HCT116 (cell line): Measurements from ENCODE around the gene SSTR5. TPM values are rescaled to one million over a fixed set of nuclear protein-coding genes. Genes with fewer than 3 reads are reported as not detected.

Source experiments
- ATAC-seq: fragments of 200-7000 bp; cut with Tn5 transposase; 2 replicates; pipeline ENCODE4 v1.9.1; 2020; ENCODE audit warnings: mild to moderate bottlenecking, moderate library complexity
- BruUV-seq: library from RNA; stranded (reverse); fragments of 400-500 nt; replicated peaks from 2 replicates; lab custom pipeline; 2021; lab: Mats Ljungman, UMichigan
- CTCF ChIA-PET: fragments of 300-600 bp; sonication (Branson Sonifier 250); formaldehyde crosslinking; loops from one replicate; lab custom pipeline; 2021; ENCODE audit warnings: antibody characterized with exemption; lab: Charles Lee
- POLR2A ChIA-PET: fragments of 300-600, 350-600 bp; sonication (Branson Sonifier 250); formaldehyde crosslinking; loops from one replicate; lab custom pipeline; 2021; ENCODE audit warnings: antibody characterized with exemption; lab: Charles Lee
- RAD21 ChIA-PET, 2 experiments: fragments of 300-600 bp; sonication (Branson Sonifier 250); formaldehyde crosslinking; loops; one replicate each; lab custom pipeline; 2023; ENCODE audit warnings: low total read pairs in 2 of 2; ENCODE audit not compliant: uncharacterized antibody in 2 of 2, unreplicated experiment in 2 of 2, low non-redundant PET in 1 of 2; lab: Charles Lee
- DNase-seq: peaks from one replicate; pipeline ENCODE4 v3.0.0-alpha.2; 2010; ENCODE audit warnings: low read depth, low spot score
- H2AFZ ChIP-seq: fragments of 200-600 bp; shearing (Covaris generic), sonication (generic); 2 replicates; pipeline ENCODE4 v1.6.1; 2017; ENCODE audit warnings: low read depth, mixed run types, mixed read lengths, antibody characterized with exemption, low read length; ENCODE audit not compliant: poor library complexity, severe bottlenecking
- H3K27ac ChIP-seq: 2 replicates; pipeline ENCODE4 v1.5.1; 2012; ENCODE audit warnings: low read depth, low read length
- H3K27me3 ChIP-seq: fragments of 200-600 bp; sonication (generic); 2 replicates; pipeline ENCODE4 v1.6.1; 2016; ENCODE audit warnings: mixed run types, low read length, mixed read lengths; ENCODE audit not compliant: insufficient read depth
- H3K36me3 ChIP-seq, 2 experiments: fragments of 200-500 bp in 1 of 2; fragments of 200-600 bp in 1 of 2; sonication (Bioruptor generic) in 1 of 2; sonication (generic) in 1 of 2; 2 replicates each; pipeline versions ENCODE4 v1.5.1 to v1.6.1; 2014 to 2016; ENCODE audit warnings: low read length in 2 of 2, inconsistent platforms in 1 of 2, mixed read lengths in 1 of 2, mixed run types in 1 of 2; ENCODE audit not compliant: insufficient read depth in 2 of 2, control insufficient read depth in 1 of 2
- H3K4me1 ChIP-seq, 2 experiments: fragments of 200-600 bp in 1 of 2; sonication (generic) in 1 of 2; 2 replicates each; pipeline versions ENCODE4 v1.5.1 to v1.6.1; 2012 to 2017; ENCODE audit warnings: low read length in 2 of 2, inconsistent platforms in 1 of 2, mild to moderate bottlenecking in 1 of 2, mixed read lengths in 1 of 2, mixed run types in 1 of 2, moderate library complexity in 1 of 2; ENCODE audit not compliant: insufficient read depth in 2 of 2, control insufficient read depth in 1 of 2
- H3K4me2 ChIP-seq: fragments of 200-600 bp; sonication (generic); 2 replicates; pipeline ENCODE4 v1.6.1; 2017; ENCODE audit warnings: mixed run types, low read length, mixed read lengths
- H3K4me3 ChIP-seq, 2 experiments: fragments of 200-600 bp in 1 of 2; sonication (generic) in 1 of 2; replicated peaks in 1 of 2; 2 replicates each; pipeline ENCODE4 v1.5.1; 2011 to 2016; ENCODE audit warnings: low read length in 2 of 2, control low read depth in 1 of 2, low read depth in 1 of 2, mild to moderate bottlenecking in 1 of 2, mixed read lengths in 1 of 2, mixed run types in 1 of 2
- H3K79me2 ChIP-seq: fragments of 200-600 bp; sonication (generic); 2 replicates; pipeline ENCODE4 v1.6.1; 2017; ENCODE audit warnings: mild to moderate bottlenecking, mixed run types, low read length, moderate library complexity, mixed read lengths; ENCODE audit not compliant: insufficient read depth
- H3K9ac ChIP-seq: fragments of 200-600 bp; sonication (generic); 2 replicates; pipeline ENCODE4 v1.6.1; 2016; ENCODE audit warnings: low read length, mixed read lengths
- H3K9me2 ChIP-seq: fragments of 200-600 bp; sonication (generic), shearing (Covaris generic); 2 replicates; pipeline ENCODE4 v1.6.1; 2017; ENCODE audit warnings: mixed run types, mild to moderate bottlenecking, moderate library complexity; ENCODE audit not compliant: insufficient read depth
- H3K9me3 ChIP-seq, 2 experiments: fragments of 200-500 bp in 1 of 2; fragments of 200-600 bp in 1 of 2; sonication (Bioruptor generic) in 1 of 2; sonication (generic) in 1 of 2; 2 replicates each; pipeline ENCODE4 v1.6.1; 2014 to 2017; ENCODE audit warnings: low read length in 2 of 2, mixed read lengths in 2 of 2, inconsistent platforms in 1 of 2, low read depth in 1 of 2, mild to moderate bottlenecking in 1 of 2, mixed run types in 1 of 2, moderate library complexity in 1 of 2; ENCODE audit not compliant: control insufficient read depth in 1 of 2, insufficient read depth in 1 of 2
- H4K20me1 ChIP-seq: fragments of 200-600 bp; sonication (generic), shearing (Covaris generic); 2 replicates; pipeline ENCODE4 v1.6.1; 2017; ENCODE audit warnings: mixed run types, mild to moderate bottlenecking, moderate library complexity; ENCODE audit not compliant: insufficient read depth
- ATF3 ChIP-seq: IDR thresholded peaks from 2 replicates; pipeline ENCODE4 v1.6.1; 2012
- JUND ChIP-seq: IDR thresholded peaks from 2 replicates; pipeline ENCODE4 v1.6.1; 2012
- POLR2A ChIP-seq: IDR thresholded peaks from 2 replicates; pipeline ENCODE4 v1.7.0; 2011; ENCODE audit warnings: borderline replicate concordance; ENCODE audit not compliant: insufficient read depth, insufficient read length; ENCODE audit errors: extremely low read depth
- SIN3A ChIP-seq: IDR thresholded peaks from 2 replicates; pipeline ENCODE4 v1.6.1; 2012; ENCODE audit warnings: low read depth
- SP1 ChIP-seq: IDR thresholded peaks from 2 replicates; pipeline ENCODE4 v1.6.1; 2012; ENCODE audit warnings: low read depth
- ZBTB33 ChIP-seq: IDR thresholded peaks from 2 replicates; pipeline ENCODE4 v1.6.1; 2011; ENCODE audit warnings: mild to moderate bottlenecking, low read length, moderate library complexity; ENCODE audit not compliant: insufficient replicate concordance; ENCODE audit errors: extremely low read depth
- ZFX ChIP-seq: fragments of 450-650 bp; IDR thresholded peaks from 2 replicates; pipeline ENCODE4 v1.6.1; 2017
- ZNF274 ChIP-seq: fragments of 200-500 bp; sonication (Bioruptor generic); IDR thresholded peaks from 2 replicates; pipeline ENCODE4 v1.6.1; 2014; ENCODE audit warnings: mild to moderate bottlenecking, low read depth, low read length, inconsistent platforms
- intact Hi-C: fragments of 100-400 bp; cut with micrococcal nuclease; formaldehyde crosslinking; loops from 2 replicates; pipeline ENCODE4 v1.10.0; 2022
- total RNA-seq: library from RNA; stranded (reverse); gene quantifications from one replicate; pipeline ENCODE4 v1.2.1, GENCODE V29; 2021; ENCODE audit not compliant: unreplicated experiment

Gene SSTR5
- total RNA-seq, 1 experiment from 2014 or later: 7.2 TPM

GRCh38 chr16:1065469-1066128 is 6.9 kb upstream of the SSTR5 start:
- Histone ChIP-seq H3K4me2 (no peak overlapping the region), H4K20me1 (no peaks in the 10 kb centered on the region), H2AFZ (no peak overlapping the region), H3K9me3 (no peaks in the 10 kb centered on the region), H3K36me3 (no peaks in the 10 kb centered on the region), H3K9ac (no peak overlapping the region), H3K79me2 (no peaks in the 10 kb centered on the region), H3K4me3 (no peak overlapping the region), H3K9me2 (no peaks in the 10 kb centered on the region), H3K27me3 (no peaks in the 10 kb centered on the region), H3K4me1 (peaks cover 0 to 4% of the 10 kb centered on the region in 2 experiments; a peak in 1 of 4 replicates), H3K27ac (no peak overlapping the region)
- CTCF ChIA-PET: no interaction called here
- ATAC-seq (no peak), DNase-seq (no peak)
- RAD21 ChIA-PET: no interaction called here
- POLR2A ChIA-PET: no interaction called here
- intact Hi-C loops: no loop called here
- no peak for TF ChIP-seq ZNF274
- no peak for TF ChIP-seq ZFX
- no peak for TF ChIP-seq SIN3A
- no peak for TF ChIP-seq POLR2A
- no peak for TF ChIP-seq ZBTB33
- no peak for TF ChIP-seq JUND
- no peak for TF ChIP-seq SP1
- no peak for TF ChIP-seq ATF3
- no TSS peak for BruUV-seq
